ENCODE measurements around the gene EME2.

GRCh38 chr16:1752853-1753252 lies 19.8 kb upstream of the EME2 start:
- no peak for TF ChIP-seq CTCF (IDR thresholded peaks at IDR 0.05; ENCODE audit: low read depth, low read length)
- TF ChIP-seq POLR2A (IDR thresholded peaks at IDR 0.05; ENCODE audit: extremely low read depth, insufficient read length), result no peak
- TF ChIP-seq MAX (IDR thresholded peaks at IDR 0.05; ENCODE audit: low read depth, low read length), result no peak

All from NB4 (cell line).